Posterior cingulate gyrus (tissue), 11 donors: Measurements from ENCODE around the gene NPR1.
"Not testable (repeated sequence)": the region's sequence is repeated elsewhere in the genome, so short reads cannot be mapped to it uniquely, and the experiment has no call there.

ENCODE experiments used
- DNase-seq, 10 donors: peaks; one replicate each; pipeline versions ENCODE4 v3.0.0 to v3.0.0-alpha.2; 2020 to 2021; ENCODE audit warnings: mixed read lengths in 3 of 10
- intact Hi-C: fragments of 100-400 bp; cut with DNase I; formaldehyde crosslinking; loops from one replicate; pipeline ENCODE4 v1.15.1; 2023

NPR1 gene

GRCh38 chr1:153648000-153648643 is 30.4 kb upstream of the NPR1 start:
- intact Hi-C loops = no loop called here
- no peak for DNase-seq

GRCh38 chr1:153649137-153649862 is 29.2 kb upstream of the NPR1 start:
- DNase-seq = no peak
- intact Hi-C loops = no loop called here

- DNase-seq = peak; percentile 67 to 97 (median 80)
Observed at GRCh38 chr1:153649863-153650235, 28.6 kb upstream of the NPR1 start.

DNA sequence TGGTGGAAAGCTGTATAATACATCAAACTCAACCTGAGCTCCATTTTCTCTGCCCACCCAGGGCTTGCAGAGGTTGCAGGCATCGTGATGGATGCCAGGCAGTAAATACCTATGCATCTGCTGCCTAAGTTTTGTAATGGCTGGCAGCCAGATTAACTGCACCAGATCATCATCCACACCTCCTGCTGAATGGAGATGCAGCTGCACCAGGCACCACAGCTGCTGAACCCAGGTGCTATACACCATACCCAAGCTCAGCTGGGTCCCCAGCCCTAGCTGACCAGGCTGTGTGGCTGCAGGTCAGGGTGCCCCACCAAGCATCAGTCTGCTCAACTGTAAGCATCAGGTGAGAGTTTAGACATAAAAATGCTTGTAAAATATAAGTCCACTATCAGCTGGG is 26.7 kb upstream of the NPR1 start:
- no peak for DNase-seq
- intact Hi-C loops = loop anchor here (10.0 kb wide), 1 partner anchor 137 kb away; no protein-coding TSS in a partner anchor

More at GRCh38 chr1:153649863-153650235, 28.6 kb upstream of the NPR1 start:
- intact Hi-C loops = loop anchor here (10.0 kb wide), 1 partner anchor 135 kb away; no protein-coding TSS in a partner anchor

DNA sequence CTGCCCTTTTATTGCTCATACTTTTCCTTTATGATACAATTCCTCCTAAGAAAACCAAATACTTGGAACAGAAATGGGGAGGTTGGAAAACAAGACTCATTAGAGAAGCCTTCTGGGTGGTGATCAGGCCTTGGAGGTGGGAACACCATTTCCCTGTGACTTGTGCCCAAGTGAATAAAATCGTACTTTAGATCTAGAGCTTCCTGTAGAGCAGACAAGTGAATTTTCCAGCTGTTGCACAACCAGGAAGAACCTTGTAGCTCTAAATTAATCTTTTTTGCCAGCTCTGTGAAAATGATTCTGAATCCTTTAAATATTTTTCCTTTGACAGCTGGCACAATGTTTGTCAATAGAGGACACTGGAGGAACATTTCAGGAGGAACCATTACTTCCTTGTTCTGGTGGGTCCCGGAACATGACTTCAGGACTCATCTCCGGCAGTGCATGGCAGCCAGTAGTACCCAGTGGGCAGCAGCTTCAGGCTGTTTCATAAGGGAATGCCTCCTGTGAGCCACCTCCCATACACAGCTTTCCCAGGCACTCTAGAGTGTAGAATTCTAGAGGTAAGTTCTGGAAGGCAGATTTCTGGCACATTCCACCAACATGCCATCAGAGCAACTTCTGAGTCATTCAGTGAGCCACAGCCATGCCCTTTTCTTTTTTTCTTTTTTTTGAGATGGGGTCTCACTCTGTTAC is 25.5 kb upstream of the NPR1 start:
- DNase-seq = no peak
- intact Hi-C loops = loop anchor here (10.0 kb wide), 1 partner anchor 138 kb away; no protein-coding TSS in a partner anchor

- intact Hi-C loops = loop anchor here (10.0 kb wide), 1 partner anchor 141 kb away; no protein-coding TSS in a partner anchor
- no peak for DNase-seq
Observed at GRCh38 chr1:153655333-153655732, 23.2 kb upstream of the NPR1 start.

DNA sequence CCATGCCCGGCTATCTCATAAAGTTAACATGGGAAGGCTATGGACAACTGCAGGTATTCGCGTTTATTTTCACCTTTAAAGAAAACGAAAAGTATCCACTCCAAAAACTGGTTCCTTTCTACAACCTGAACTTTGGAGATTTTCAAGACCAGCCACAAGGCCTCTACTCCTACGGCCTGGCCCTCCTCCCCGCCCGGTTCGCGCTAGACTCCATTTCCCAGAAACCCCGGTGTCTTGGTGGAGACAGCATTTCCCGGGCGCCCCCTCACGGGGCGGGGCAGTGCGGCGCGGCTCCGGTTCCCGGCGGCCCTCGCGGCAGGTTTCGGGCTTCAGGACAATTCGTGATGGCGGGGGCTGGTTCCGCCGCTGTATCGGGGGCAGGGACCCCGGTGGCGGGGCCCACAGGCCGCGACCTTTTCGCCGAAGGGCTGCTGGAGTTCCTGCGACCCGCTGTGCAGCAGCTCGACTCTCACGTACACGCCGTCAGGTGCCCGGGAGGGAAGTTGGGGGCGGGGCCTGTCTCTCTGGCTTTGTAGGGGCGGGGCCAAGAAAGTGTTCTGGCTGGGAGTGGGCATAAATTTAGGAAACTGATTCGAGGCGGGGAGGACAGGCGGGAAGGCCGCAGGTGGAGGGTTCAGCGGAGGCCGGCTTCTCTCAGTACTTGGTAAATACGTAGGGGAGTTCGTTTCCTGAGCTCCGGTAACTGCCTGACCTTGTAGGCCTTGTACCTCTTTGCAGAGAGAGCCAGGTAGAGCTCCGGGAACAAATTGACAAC is 19.9 kb upstream of the NPR1 start, which contains the start of gene SNAPIN:
SNAPIN (plus strand) TSS at position 304 of the 775 bp plus-strand sequence; CDS start at position 345, 41 bp downstream.
- DNase-seq = peak; percentile 84 to 99 (median 90)
- intact Hi-C loops = loop anchor here (2.0 to 10.0 kb wide), 2 partner anchors 86 to 144 kb away; no protein-coding TSS in a partner anchor

DNA sequence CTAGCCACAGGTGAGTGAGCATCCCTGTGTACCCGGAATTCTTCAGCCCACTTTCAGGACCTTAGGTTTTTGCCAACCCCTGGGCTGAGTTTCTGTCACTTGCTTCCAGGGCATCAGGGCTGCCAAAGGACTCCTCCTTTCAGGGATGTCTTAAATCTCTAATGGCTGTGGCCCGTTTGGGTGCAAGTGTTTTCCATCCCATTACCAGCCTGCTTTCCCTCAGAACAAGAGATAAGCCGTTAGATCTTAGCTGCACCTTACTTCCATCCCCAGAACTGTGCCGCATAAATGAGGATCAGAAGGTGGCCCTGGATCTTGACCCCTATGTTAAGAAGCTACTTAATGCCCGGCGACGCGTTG is 19.3 kb upstream of the NPR1 start:
- intact Hi-C loops = loop anchor here (2.0 to 10.0 kb wide), 2 partner anchors 86 to 144 kb away; no protein-coding TSS in a partner anchor
- DNase-seq = no peak

GRCh38 chr1:153659656-153660055 is 18.8 kb upstream of the NPR1 start:
- intact Hi-C loops = loop anchor here (2.0 to 10.0 kb wide), 2 partner anchors 87 to 145 kb away; no protein-coding TSS in a partner anchor

DNA sequence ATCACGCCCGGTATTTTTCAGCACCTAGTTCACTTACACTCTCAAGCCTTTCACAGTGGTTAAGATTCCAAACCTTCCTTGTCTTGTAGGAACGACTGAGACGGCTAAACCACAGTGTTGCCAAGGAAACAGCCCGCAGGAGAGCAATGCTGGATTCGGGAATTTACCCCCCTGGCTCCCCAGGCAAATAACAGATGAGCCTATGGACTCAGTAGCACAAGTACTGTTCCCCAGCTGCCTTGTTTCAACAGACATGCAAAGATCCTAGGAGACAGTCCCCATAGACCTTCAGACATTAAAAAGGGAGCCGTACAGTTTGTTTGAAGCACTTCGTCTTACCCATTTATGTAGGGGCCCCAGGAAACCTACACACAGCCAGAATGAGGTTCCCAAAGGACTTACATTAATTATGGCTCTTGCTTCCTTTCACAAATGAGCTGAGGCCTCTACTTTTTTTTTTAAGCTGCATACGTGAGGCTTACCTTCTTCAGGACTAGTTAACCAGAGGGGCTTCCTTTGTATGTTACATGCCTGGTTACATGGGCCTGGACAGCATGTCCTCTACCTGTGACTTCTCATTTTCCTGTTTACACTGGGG is 17.3 kb upstream of the NPR1 start:
- no peak for DNase-seq
- intact Hi-C loops = no loop called here

More at GRCh38 chr1:153659656-153660055, 18.8 kb upstream of the NPR1 start:
- DNase-seq = no peak

DNA sequence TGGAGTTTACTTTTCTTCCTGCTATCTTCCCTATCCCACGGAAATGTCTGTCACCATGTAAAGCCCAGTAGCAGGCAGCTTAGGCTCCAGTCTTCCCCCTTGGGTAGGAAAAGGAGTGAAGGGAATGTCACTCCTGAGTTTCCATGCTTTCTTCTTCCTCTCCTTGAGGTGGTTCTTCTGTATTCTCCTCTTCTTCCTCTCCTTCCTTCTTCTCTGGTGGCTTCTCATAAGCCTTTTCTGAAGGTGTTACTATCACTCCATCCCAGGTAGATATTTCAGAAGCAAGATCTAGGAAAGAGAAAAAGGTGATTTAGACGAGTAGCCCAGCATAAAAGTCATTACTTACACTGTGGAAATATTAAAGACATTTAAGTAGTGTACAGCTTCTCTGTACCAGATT is 16.2 kb upstream of the NPR1 start:
- no peak for DNase-seq
- intact Hi-C loops = no loop called here

DNA sequence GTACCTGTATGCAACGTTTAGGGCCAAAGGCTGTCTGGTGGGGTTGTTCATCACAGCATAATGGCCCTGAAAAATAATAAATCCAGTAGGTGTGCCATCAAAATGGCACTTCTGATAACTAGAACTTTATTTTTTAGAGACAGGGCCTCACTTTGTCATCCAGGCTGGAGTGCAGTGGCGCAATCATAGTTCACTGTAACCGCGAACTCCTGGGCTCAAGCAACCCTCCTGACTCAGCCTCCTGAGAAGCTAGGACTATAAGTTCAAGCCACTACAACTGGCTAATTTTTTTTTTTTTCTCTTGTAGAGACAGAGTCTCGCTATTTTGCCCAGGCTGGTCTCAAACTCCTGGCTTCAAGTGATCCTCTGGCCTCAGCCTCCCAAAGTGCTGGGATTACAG is 15.3 kb upstream of the NPR1 start:
- peak in 2 of 10 donors; percentile 5 to 7 for DNase-seq
- intact Hi-C loops = no loop called here

DNA sequence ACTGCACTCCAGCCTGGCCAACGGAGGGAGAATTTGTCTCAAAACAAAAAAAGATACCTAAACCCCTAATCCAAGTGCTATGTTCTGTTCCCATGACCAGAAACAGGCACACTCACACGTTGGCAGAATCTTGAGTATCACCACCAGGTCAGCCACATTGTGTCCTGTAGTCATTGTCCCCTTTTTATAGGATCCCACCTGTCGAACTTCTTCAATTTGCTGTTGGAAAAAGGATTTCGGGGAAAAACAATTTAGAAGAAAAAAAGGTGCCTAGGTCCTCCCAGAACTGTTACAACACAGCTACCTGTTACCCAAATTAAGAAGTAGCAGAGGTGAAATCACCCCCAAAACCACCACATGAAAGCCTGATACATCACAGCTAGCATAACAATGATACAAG is 11.0 kb upstream of the NPR1 start:
- intact Hi-C loops = no loop called here
- peak in 1 of 10 donors; percentile 9 for DNase-seq

- intact Hi-C loops = not testable (repeated sequence)
Observed at GRCh38 chr1:153668672-153669071, 9.8 kb upstream of the NPR1 start.

DNA sequence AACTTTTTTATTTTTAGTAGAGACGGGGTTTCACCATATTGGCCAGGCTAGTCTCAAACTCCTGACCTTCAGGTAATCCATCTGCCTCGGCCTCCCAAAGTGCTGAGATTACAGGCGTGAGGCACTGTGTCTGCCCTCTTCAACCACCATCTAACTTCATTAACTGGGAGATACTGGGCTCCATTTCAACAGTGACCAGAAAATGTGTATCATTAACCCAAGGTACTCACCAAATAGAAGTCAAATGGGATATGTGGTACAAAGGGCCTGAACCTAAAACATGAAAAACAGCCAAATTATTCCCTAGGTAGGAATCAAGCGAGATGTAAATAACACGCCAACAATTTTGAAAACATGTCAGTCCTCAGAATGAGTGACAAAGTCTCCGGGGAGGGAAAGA is 8.9 kb upstream of the NPR1 start:
- intact Hi-C loops = loop anchor here (2.0 to 10.0 kb wide), 2 partner anchors 97 to 105 kb away; partner anchors contain the start of gene SLC27A3
- peak in 2 of 10 donors; percentile 7 for DNase-seq

More at GRCh38 chr1:153668672-153669071, 9.8 kb upstream of the NPR1 start:
- peak in 2 of 10 donors; percentile 26 to 28 for DNase-seq

- intact Hi-C loops = loop anchor here (2.0 to 10.0 kb wide), 2 partner anchors 98 to 104 kb away; partner anchors contain the start of gene SLC27A3
- peak in 3 of 10 donors; percentile 17 to 74 (median 63) for DNase-seq
Observed at GRCh38 chr1:153670257-153670858, 8.1 kb upstream of the NPR1 start.

DNA sequence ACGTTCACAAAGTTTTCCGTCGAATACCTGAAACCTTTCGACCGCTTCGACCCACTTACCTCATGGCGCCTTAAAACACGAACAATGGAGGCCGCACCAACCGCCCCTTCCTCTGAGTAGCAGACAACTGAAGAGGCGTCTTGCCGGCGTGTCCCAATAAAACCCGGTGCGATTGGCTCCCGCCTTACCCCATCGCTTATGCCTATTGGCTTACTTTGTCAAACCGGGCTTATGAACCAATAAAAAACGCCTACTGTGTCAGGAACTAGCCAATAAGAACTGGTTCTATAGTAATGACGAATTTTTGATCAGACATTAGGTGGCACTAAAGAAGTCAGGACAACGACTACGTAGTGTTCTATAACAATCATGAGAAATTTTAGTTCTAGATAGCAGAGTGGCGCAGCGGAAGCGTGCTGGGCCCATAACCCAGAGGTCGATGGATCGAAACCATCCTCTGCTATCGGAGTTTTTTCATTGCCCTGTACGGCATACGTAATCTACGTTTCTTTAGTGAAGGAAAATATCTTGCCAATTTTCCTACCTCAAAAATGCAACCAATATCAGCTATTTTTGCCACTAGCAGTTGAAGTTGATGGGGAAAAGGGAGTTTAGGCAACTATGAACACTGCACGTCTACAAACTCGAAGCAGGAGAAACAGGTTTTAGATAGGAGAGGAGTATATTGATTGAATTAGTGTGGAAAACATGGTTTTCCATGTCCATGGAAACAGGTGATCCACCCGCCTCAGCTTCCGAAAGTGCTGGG is 7.4 kb upstream of the NPR1 start, which contains the start of gene ILF2:
ILF2 (minus strand) TSS at position 135 of the 769 bp plus-strand sequence; CDS start at position 64, 71 bp downstream.
- intact Hi-C loops = loop anchor here (2.0 to 10.0 kb wide), 2 partner anchors 98 to 104 kb away; partner anchors contain the start of gene SLC27A3
- peak; percentile 88 to 99 (median 94) for DNase-seq
